Heart right ventricle (tissue), 16 donors: ENCODE data around the gene TPX2. TPM values are rescaled to one million over a fixed set of nuclear protein-coding genes. Genes with fewer than 3 reads are reported as not detected.

Experiments
- ATAC-seq, 8 donors: fragments of 200-7000 bp; cut with Tn5 transposase; one replicate each; pipeline ENCODE4 v1.9.1; 2020; ENCODE audit warnings: mild to moderate bottlenecking in 8 of 8, moderate library complexity in 8 of 8, moderate number of reproducible peaks in 1 of 8
- DNase-seq, 2 donors: peaks; one replicate each; pipeline ENCODE4 v3.0.0-alpha.2; 2020
- H3K27ac ChIP-seq, 10 donors: fragments of 200-600 bp; sonication (generic) in 2 of 10; one replicate each; pipeline versions ENCODE4 v1.5.0 to v1.8.0; 2020 to 2022; ENCODE audit warnings: mild to moderate bottlenecking in 3 of 10
- H3K27me3 ChIP-seq, 7 donors: fragments of 200-600 bp; one replicate each; pipeline ENCODE4 v1.8.0; 2021 to 2022; ENCODE audit warnings: mild to moderate bottlenecking in 2 of 7
- H3K36me3 ChIP-seq, 9 donors: fragments of 200-600 bp; sonication (generic) in 1 of 9; one replicate each; pipeline versions ENCODE4 v1.5.0 to v1.8.0; 2020 to 2022; ENCODE audit warnings: mild to moderate bottlenecking in 2 of 9
- H3K4me1 ChIP-seq, 9 donors: fragments of 200-600 bp; sonication (generic) in 1 of 9; one replicate each; pipeline versions ENCODE4 v1.5.0 to v1.8.0; 2020 to 2022; ENCODE audit warnings: mild to moderate bottlenecking in 4 of 9
- H3K4me3 ChIP-seq, 10 donors: fragments of 200-600 bp; sonication (generic) in 2 of 10; one replicate each; pipeline versions ENCODE4 v1.5.0 to v1.8.0; 2020 to 2022; ENCODE audit warnings: mild to moderate bottlenecking in 7 of 10, moderate library complexity in 2 of 10
- H3K9me3 ChIP-seq, 11 donors: fragments of 200-600 bp in 10 of 11; sonication (generic) in 2 of 11; one replicate each; pipeline versions ENCODE4 v1.5.0 to v1.8.0; 2013 to 2022; ENCODE audit warnings: mild to moderate bottlenecking in 2 of 11, control low read depth in 1 of 11, moderate library complexity in 1 of 11
- CTCF ChIP-seq, 9 donors: fragments of 200-600 bp; sonication (generic) in 2 of 9; IDR thresholded peaks; one replicate each; pipeline versions ENCODE4 v1.5.0 to v1.8.0; 2021 to 2022; ENCODE audit warnings: antibody characterized with exemption in 9 of 9, mild to moderate bottlenecking in 5 of 9, moderate library complexity in 1 of 9
- WGBS, 2 donors: extraction: QIAGEN DNeasy Blood & Tissue Kit; methylation state at CpG; one replicate each; pipeline ENCODE4 v1.1.7; 2013; ENCODE audit warnings: inconsistent platforms in 1 of 2; 5-methylcytosine and 5-hydroxymethylcytosine counted together
- intact Hi-C, 10 donors: fragments of 100-400 bp; cut with DNase I; formaldehyde crosslinking; loops; one replicate each; pipeline versions ENCODE4 v1.11.1 to v1.14.2; 2022
- polyA plus RNA-seq, 2 donors: library from polyadenylated mRNA; stranded (reverse); fragments of 200-250 nt; gene quantifications; one replicate each; pipeline ENCODE4 v1.2.3, GENCODE V29; 2013
- total RNA-seq, 10 donors: library from RNA; stranded (reverse); fragmentation: NEBNext Ultra II Directional in 3 of 10; extraction: Animal tissue kit (Norgen Biotek cat#: 25700) in 3 of 10; gene quantifications; one replicate each; pipeline versions ENCODE4 v1.2.1 to v1.2.4, GENCODE V29; 2021 to 2023
- donor health status: Arrhythmogenic right ventricular cardiomyopathy.
- donor health status: ischemic (EF 13 %, LVEDD 7.1; RV severe dilation, severe dysfunction).
- donor health status: healthy with polysubstance abuse.
- donor health status: DM: no; HTN: yes; CAD: no.
- donor health status: DM: no; HTN: no; CAD: no.
- donor health status: ischemic (EF 25% LVEDD 6.9; RV normal size, moderate dysfunction).
- donor health status: ischemic (EF 25% LVEDD 5.7; RV mildly dilated, moderate dysfunction).
- donor health status: healthy.
- donor health status: DM: yes; HTN: yes; CAD: no.
- donor health status: Ischemic cardiomyopathy.
- donor health status: ischemic (EF 35%, LVEDD 5.7; RV mildly dilated, moderate dysfunction).
- donor health status: nonischemic (EF 11% LVEDD 7.7; RV severe dilation, severe dysfunction).
- donor health status: DM: yes; HTN: yes; CAD: no.
- donor health status: PGD.
- donor health status: ischemic (EF 29% LVEDD 5.4; RV normal size, mild dysfunction).
- donor health status: nonischemic (EF 23%, LVEDD 6.1; RV moderate dilation, normal function).

Gene TPX2
- total and polyA plus RNA-seq, 12 donors = 0.17 to 9.6 (median 0.78) TPM

GRCh38 chr20:31838646-31839292 is 99.7 kb downstream of the TPX2 start:
- H3K27ac ChIP-seq = peak overlapping the region in 7 of 10 donors; percentile 64 to 91 (median 71)
- H3K27me3 ChIP-seq = peaks cover 0 to 9% (median 0%) of the 10 kb centered on the region in 7 donors
- ATAC-seq (no peak), DNase-seq (no peak)
- peaks cover 22 to 94% (median 56%) of the 10 kb centered on the region in 9 donors for H3K4me1 ChIP-seq
- H3K9me3 ChIP-seq = no peaks in the 10 kb centered on the region
- H3K4me3 ChIP-seq = no peak overlapping the region
- TF ChIP-seq CTCF (IDR thresholded peaks at IDR 0.05) = no peak
- intact Hi-C loops = no loop called here
- 76 to 83% methylated on average over 9 of the region's 9 CpGs for WGBS, 2 donors
- H3K36me3 ChIP-seq = no peaks in the 10 kb centered on the region

- DNase-seq (no peak), ATAC-seq (no peak)
- H3K9me3 ChIP-seq = no peaks in the 10 kb centered on the region
- TF ChIP-seq CTCF (IDR thresholded peaks at IDR 0.05) = no peak
- no peak overlapping the region for H3K4me3 ChIP-seq
- H3K36me3 ChIP-seq = no peaks in the 10 kb centered on the region
- peaks cover 22 to 89% (median 56%) of the 10 kb centered on the region in 9 donors for H3K4me1 ChIP-seq
- peak overlapping the region in 4 of 10 donors; percentile 74 to 91 (median 88) for H3K27ac ChIP-seq
- peaks cover 0 to 5% (median 0%) of the 10 kb centered on the region in 7 donors for H3K27me3 ChIP-seq
- intact Hi-C loops = loop anchor here in 1 of 10 donors (10.0 kb wide), 1 partner anchor 245 kb away; no protein-coding TSS in a partner anchor
- 72 to 85% methylated on average over 5 of the region's 5 CpGs for WGBS, 2 donors
These were observed 100.8 kb downstream of the TPX2 start for GRCh38 chr20:31839782-31840487.

- TF ChIP-seq CTCF (IDR thresholded peaks at IDR 0.05) = no peak
- 74 to 82% methylated on average over 15 of the region's 15 CpGs for WGBS, 2 donors
- no peaks in the 10 kb centered on the region for H3K36me3 ChIP-seq
- intact Hi-C loops = loop anchor here in 1 of 10 donors (10.0 kb wide), 1 partner anchor 244 kb away; no protein-coding TSS in a partner anchor
- no peak overlapping the region for H3K4me3 ChIP-seq
- peaks cover 0 to 4% (median 0%) of the 10 kb centered on the region in 7 donors for H3K27me3 ChIP-seq
- H3K27ac ChIP-seq = peak overlapping the region in 8 of 10 donors; percentile 67 to 91 (median 82)
- peaks cover 17 to 86% (median 49%) of the 10 kb centered on the region in 9 donors for H3K4me1 ChIP-seq
- DNase-seq = no peak
- no peak for ATAC-seq
- no peaks in the 10 kb centered on the region for H3K9me3 ChIP-seq
These were observed 102.1 kb downstream of the TPX2 start for GRCh38 chr20:31840906-31841816.

- peak overlapping the region; percentile 37 to 91 (median 78) for H3K27ac ChIP-seq
- H3K9me3 ChIP-seq = no peaks in the 10 kb centered on the region
- H3K36me3 ChIP-seq = no peaks in the 10 kb centered on the region
- no peak for TF ChIP-seq CTCF (IDR thresholded peaks at IDR 0.05)
- peaks cover 10 to 84% (median 41%) of the 10 kb centered on the region in 9 donors for H3K4me1 ChIP-seq
- ATAC-seq = peak in 3 of 8 donors; percentile 4 to 19 (median 9)
- 37 to 43% methylated on average over 8 of the region's 8 CpGs for WGBS, 2 donors
- peaks cover 0 to 4% (median 0%) of the 10 kb centered on the region in 7 donors for H3K27me3 ChIP-seq
- intact Hi-C loops = loop anchor here in 1 of 10 donors (10.0 kb wide), 1 partner anchor 243 kb away; no protein-coding TSS in a partner anchor
- H3K4me3 ChIP-seq = peak overlapping the region in 5 of 10 donors; percentile 19 to 63 (median 57)
- DNase-seq = no peak
These were observed 102.8 kb downstream of the TPX2 start for GRCh38 chr20:31841928-31842327.
